Stimulated activated naive B cell treated with anti-CD40 and anti-IgM and Interleukin-4, amounts not matched to agents 10 μg/mL and 1 μg/mL and 100 μg/mL, for 72 hours (primary cell): ENCODE data around the gene TBXAS1.
A peak's percentile ranks its signal among the peaks of the same experiment; 100 is the strongest.
"Not testable (repeated sequence)": the region's sequence is repeated elsewhere in the genome, so short reads cannot be mapped to it uniquely, and the experiment has no call there.

Experiments used
- ATAC-seq, 2 donors: fragments of 150-1000 bp; cut with Tn5 transposase; replicated peaks; 2 replicates each; pipeline ENCODE4 v1.10.0; 2021; ENCODE audit warnings: moderate library complexity in 1 of 2
- DNase-seq: peaks from one replicate; pipeline ENCODE4 v3.0.0; 2021
- H3K27ac Mint-ChIP-seq: one replicate; pipeline ENCODE4 v1.8.0; 2022; ENCODE audit warnings: mild to moderate bottlenecking, mixed read lengths
- H3K27me3 Mint-ChIP-seq, 2 donors: one replicate each; pipeline ENCODE4 v1.8.0; 2022; ENCODE audit warnings: mixed read lengths in 2 of 2
- H3K36me3 Mint-ChIP-seq, 2 donors: one replicate each; pipeline ENCODE4 v1.8.0; 2022; ENCODE audit warnings: mixed read lengths in 2 of 2, mild to moderate bottlenecking in 1 of 2
- H3K4me1 Mint-ChIP-seq, 2 donors: one replicate each; pipeline ENCODE4 v1.8.0; 2022; ENCODE audit warnings: mixed read lengths in 2 of 2, mild to moderate bottlenecking in 1 of 2
- H3K4me3 Mint-ChIP-seq, 2 donors: one replicate each; pipeline ENCODE4 v1.8.0; 2022; ENCODE audit warnings: mild to moderate bottlenecking in 2 of 2, mixed read lengths in 2 of 2, moderate library complexity in 1 of 2
- H3K9me3 Mint-ChIP-seq, 2 donors: one replicate each; pipeline ENCODE4 v1.8.0; 2022; ENCODE audit warnings: mixed read lengths in 2 of 2, mild to moderate bottlenecking in 1 of 2

Gene TBXAS1

GRCh38 chr7:139896831-139897230, 67.8 kb downstream of the TBXAS1 start:
- Mint-ChIP-seq H3K27me3 (no peaks in the 10 kb centered on the region), H3K27ac (no peak overlapping the region), H3K36me3 (no peaks in the 10 kb centered on the region), H3K9me3 (no peaks in the 10 kb centered on the region), H3K4me3 (no peak overlapping the region), H3K4me1 (peaks cover 32 to 33% of the 10 kb centered on the region in 2 donors)
- DNase-seq, result no peak
- ATAC-seq, result no peak

GRCh38 chr7:139897422-139898090, 68.5 kb downstream of the TBXAS1 start:
- Mint-ChIP-seq H3K27me3 (no peaks in the 10 kb centered on the region), H3K9me3 (peaks cover 0 to 3% of the 10 kb centered on the region in 2 donors)
- ATAC-seq, result no peak

GRCh38 chr7:139898483-139898882, 69.4 kb downstream of the TBXAS1 start:
- Mint-ChIP-seq H3K27ac (peak overlapping the region; percentile 39), H3K4me3 (no peak overlapping the region), H3K9me3 (peaks cover 5 to 9% of the 10 kb centered on the region in 2 donors), H3K27me3 (no peaks in the 10 kb centered on the region), H3K4me1 (peaks cover 38% of the 10 kb centered on the region in 2 donors), H3K36me3 (peaks cover 4 to 5% of the 10 kb centered on the region in 2 donors)
- no peak for ATAC-seq
- no peak for DNase-seq

More at GRCh38 chr7:139897422-139898090, 68.5 kb downstream of the TBXAS1 start:
- H3K36me3 Mint-ChIP-seq, result no peaks in the 10 kb centered on the region
- H3K4me3 Mint-ChIP-seq, result no peak overlapping the region
- no peak overlapping the region for H3K27ac Mint-ChIP-seq
- DNase-seq, result no peak
- H3K4me1 Mint-ChIP-seq, result peaks cover 36 to 38% of the 10 kb centered on the region in 2 donors

GRCh38 chr7:139899328-139899955, 70.4 kb downstream of the TBXAS1 start:
- H3K36me3 Mint-ChIP-seq, result peaks cover 5 to 6% of the 10 kb centered on the region in 2 donors
- H3K4me1 Mint-ChIP-seq, result peaks cover 33% of the 10 kb centered on the region in 2 donors
- H3K9me3 Mint-ChIP-seq, result peaks cover 5 to 11% of the 10 kb centered on the region in 2 donors
- no peak overlapping the region for H3K27ac Mint-ChIP-seq
- H3K4me3 Mint-ChIP-seq, result no peak overlapping the region
- ATAC-seq (no peak), DNase-seq (no peak)
- no peaks in the 10 kb centered on the region for H3K27me3 Mint-ChIP-seq

GRCh38 chr7:139900326-139900725, 71.3 kb downstream of the TBXAS1 start:
- H3K27ac Mint-ChIP-seq, result no peak overlapping the region
- no peak for ATAC-seq
- H3K9me3 Mint-ChIP-seq, result peaks cover 5 to 11% of the 10 kb centered on the region in 2 donors
- H3K4me3 Mint-ChIP-seq, result no peak overlapping the region
- DNase-seq, result no peak
- H3K27me3 Mint-ChIP-seq, result no peaks in the 10 kb centered on the region
- peaks cover 5 to 6% of the 10 kb centered on the region in 2 donors for H3K36me3 Mint-ChIP-seq
- peaks cover 32% of the 10 kb centered on the region in 2 donors for H3K4me1 Mint-ChIP-seq

GRCh38 chr7:139901056-139901795, 72.2 kb downstream of the TBXAS1 start:
- ATAC-seq (peak; percentile 96 to 99), DNase-seq (peak; percentile 47)
- peaks cover 26 to 27% of the 10 kb centered on the region in 2 donors for H3K4me1 Mint-ChIP-seq
- H3K27ac Mint-ChIP-seq, result no peak overlapping the region
- no peak overlapping the region for H3K4me3 Mint-ChIP-seq
- no peaks in the 10 kb centered on the region for H3K27me3 Mint-ChIP-seq
- peaks cover 5 to 11% of the 10 kb centered on the region in 2 donors for H3K9me3 Mint-ChIP-seq
- H3K36me3 Mint-ChIP-seq, result peaks cover 5 to 6% of the 10 kb centered on the region in 2 donors

- peak overlapping the region; percentile 62 for H3K27ac Mint-ChIP-seq
Observed at GRCh38 chr7:139901901-139902300, 72.8 kb downstream of the TBXAS1 start.

GRCh38 chr7:139902436-139903102, 73.5 kb downstream of the TBXAS1 start:
- peaks cover 5 to 6% of the 10 kb centered on the region in 2 donors for H3K36me3 Mint-ChIP-seq
- DNase-seq (no peak), ATAC-seq (no peak)
- H3K27ac Mint-ChIP-seq, result no peak overlapping the region
- no peak overlapping the region for H3K4me3 Mint-ChIP-seq
- peaks cover 5 to 12% of the 10 kb centered on the region in 2 donors for H3K9me3 Mint-ChIP-seq
- H3K27me3 Mint-ChIP-seq, result no peaks in the 10 kb centered on the region
- H3K4me1 Mint-ChIP-seq, result peaks cover 20 to 27% of the 10 kb centered on the region in 2 donors

More at GRCh38 chr7:139901901-139902300, 72.8 kb downstream of the TBXAS1 start:
- Mint-ChIP-seq H3K4me3 (no peak overlapping the region), H3K4me1 (peaks cover 21 to 27% of the 10 kb centered on the region in 2 donors), H3K36me3 (peaks cover 5 to 6% of the 10 kb centered on the region in 2 donors), H3K9me3 (peaks cover 5 to 12% of the 10 kb centered on the region in 2 donors), H3K27me3 (no peaks in the 10 kb centered on the region)
- ATAC-seq (peak in 1 of 2 donors; percentile 6), DNase-seq (no peak)

- H3K4me3 Mint-ChIP-seq, DNase-seq, H3K36me3 Mint-ChIP-seq, ATAC-seq, H3K27me3 Mint-ChIP-seq, H3K27ac Mint-ChIP-seq: not testable (repeated sequence)
- Mint-ChIP-seq H3K4me1 (peaks cover 23 to 32% of the 10 kb centered on the region in 2 donors), H3K9me3 (peaks cover 5 to 12% of the 10 kb centered on the region in 2 donors)
Observed at GRCh38 chr7:139903103-139903477, 74.0 kb downstream of the TBXAS1 start.

GRCh38 chr7:139906879-139907278, 77.8 kb downstream of the TBXAS1 start:
- peaks cover 7 to 9% of the 10 kb centered on the region in 2 donors for H3K36me3 Mint-ChIP-seq
- H3K4me3 Mint-ChIP-seq, result no peak overlapping the region
- H3K4me1 Mint-ChIP-seq, result peaks cover 19 to 32% of the 10 kb centered on the region in 2 donors
- H3K27ac Mint-ChIP-seq, result no peak overlapping the region
- DNase-seq (no peak), ATAC-seq (no peak)
- peaks cover 5 to 12% of the 10 kb centered on the region in 2 donors for H3K9me3 Mint-ChIP-seq
- H3K27me3 Mint-ChIP-seq, result no peaks in the 10 kb centered on the region

GRCh38 chr7:139908792-139909191, 79.7 kb downstream of the TBXAS1 start:
- DNase-seq, result no peak
- Mint-ChIP-seq H3K4me3 (no peak overlapping the region), H3K27ac (no peak overlapping the region), H3K9me3 (peaks cover 0 to 1% of the 10 kb centered on the region in 2 donors), H3K4me1 (peaks cover 18 to 43% of the 10 kb centered on the region in 2 donors), H3K36me3 (peaks cover 1 to 4% of the 10 kb centered on the region in 2 donors), H3K27me3 (no peaks in the 10 kb centered on the region)
- no peak for ATAC-seq

- Mint-ChIP-seq H3K4me1 (peaks cover 19 to 44% of the 10 kb centered on the region in 2 donors), H3K27ac (no peak overlapping the region), H3K9me3 (peaks cover 0 to 2% of the 10 kb centered on the region in 2 donors), H3K36me3 (peaks cover 1 to 6% of the 10 kb centered on the region in 2 donors), H3K4me3 (no peak overlapping the region), H3K27me3 (no peaks in the 10 kb centered on the region)
- DNase-seq, result no peak
- ATAC-seq, result no peak
Observed at GRCh38 chr7:139909379-139910050, 80.5 kb downstream of the TBXAS1 start.

GRCh38 chr7:139913021-139913844, 84.2 kb downstream of the TBXAS1 start:
- Mint-ChIP-seq H3K27me3 (no peaks in the 10 kb centered on the region), H3K4me3 (no peak overlapping the region), H3K9me3 (peaks cover 0 to 1% of the 10 kb centered on the region in 2 donors), H3K27ac (peak overlapping the region; percentile 59), H3K4me1 (peaks cover 33 to 65% of the 10 kb centered on the region in 2 donors), H3K36me3 (peaks cover 0 to 4% of the 10 kb centered on the region in 2 donors)
- DNase-seq (no peak), ATAC-seq (no peak)
